ENCODE data around the gene OR12D2. TPM values are rescaled to one million over a fixed set of nuclear protein-coding genes. Genes with fewer than 3 reads are reported as not detected.

Gene OR12D2
- total and polyA plus RNA-seq, 4 donors, result not detected

GRCh38 chr6:29355603-29356002 is 39.8 kb upstream of the OR12D2 start:
- TF ChIP-seq JUND (IDR thresholded peaks at IDR 0.05) (no peak), RAD21 (IDR thresholded peaks at IDR 0.05) (peak in 1 of 2 donors; percentile 15), GABPA (IDR thresholded peaks at IDR 0.05 in 1 of 2, conservative IDR thresholded peaks at IDR 0.05 in 1 of 2) (no peak)
- no peaks in the 10 kb centered on the region for H3K36me3 ChIP-seq (ENCODE audit: control insufficient read depth in 4 of 4, insufficient read depth in 3 of 4, low read depth in 1 of 4, low read length in 3 of 4)
- H3K27me3 ChIP-seq (ENCODE audit: control insufficient read depth in 4 of 4, insufficient read depth in 4 of 4, low read length in 3 of 4), result peaks cover 0 to 2% (median 0%) of the 10 kb centered on the region in 4 donors
- no peak overlapping the region for H3K27ac ChIP-seq (ENCODE audit: low read depth in 1 of 2, low read length in 2 of 2)
- H3K4me3 ChIP-seq (ENCODE audit: low read depth in 1 of 3, low read length in 3 of 3), result no peak overlapping the region
- no peak overlapping the region for H3K9ac ChIP-seq (ENCODE audit: low read depth in 1 of 2, low read length in 2 of 2)
- H3K4me1 ChIP-seq (ENCODE audit: control insufficient read depth in 4 of 4, insufficient read depth in 4 of 4, low read length in 3 of 4), result no peaks in the 10 kb centered on the region
- 47% methylated on average over 1 of the region's 1 CpG for WGBS
- no peak for DNase-seq (ENCODE audit: low spot score)
- no peaks in the 10 kb centered on the region for H3K9me3 ChIP-seq (ENCODE audit: control insufficient read depth in 4 of 4, low read length in 3 of 4)

DNA sequence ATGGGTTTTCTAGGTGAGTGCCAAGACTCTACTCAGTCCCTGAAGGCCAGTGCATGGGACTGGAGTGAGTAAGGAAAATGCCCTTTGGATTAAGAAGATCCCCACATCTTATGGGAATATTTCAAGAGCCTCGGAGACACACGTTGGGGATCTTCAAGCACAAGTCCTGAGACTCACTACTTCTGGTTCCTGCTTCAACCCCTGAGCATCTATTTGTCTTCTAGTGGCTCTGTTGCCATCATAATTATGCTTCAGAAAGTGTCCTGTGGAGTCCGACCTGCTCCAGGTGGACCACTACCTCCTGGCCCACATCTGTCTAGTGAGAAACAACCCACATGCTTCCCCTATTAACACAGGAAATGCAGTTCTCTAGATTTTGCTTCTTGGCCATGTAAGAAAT is 26.7 kb upstream of the OR12D2 start, which contains the start of gene OR5V1:
Gene OR5V1 (minus strand): TSS at position 101 of the 400 bp plus-strand sequence. CDS start 12,670 bp downstream, outside the sequence.
- Histone ChIP-seq H3K27ac (ENCODE audit: low read depth in 1 of 2, low read length in 2 of 2) (no peak within 1 kb of the TSS), H3K36me3 (ENCODE audit: control insufficient read depth in 4 of 4, insufficient read depth in 3 of 4, low read depth in 1 of 4, low read length in 3 of 4) (no peaks in the 10 kb centered on the region), H3K27me3 (ENCODE audit: control insufficient read depth in 4 of 4, insufficient read depth in 4 of 4, low read length in 3 of 4) (peaks cover 0 to 2% (median 0%) of the 10 kb centered on the region in 4 donors), H3K9ac (ENCODE audit: low read depth in 1 of 2, low read length in 2 of 2) (no peak within 1 kb of the TSS), H3K4me3 (ENCODE audit: low read depth in 1 of 3, low read length in 3 of 3) (no peak within 1 kb of the TSS), H3K9me3 (ENCODE audit: control insufficient read depth in 4 of 4, low read length in 3 of 4) (no peaks in the 10 kb centered on the region), H3K4me1 (ENCODE audit: control insufficient read depth in 4 of 4, insufficient read depth in 4 of 4, low read length in 3 of 4) (no peaks in the 10 kb centered on the region)
- WGBS, result 79% methylated on average over 3 of the region's 3 CpGs
- no peak for DNase-seq (ENCODE audit: low spot score)
- TF ChIP-seq FOXA1 (IDR thresholded peaks at IDR 0.05) (no peak), SP1 (IDR thresholded peaks at IDR 0.05) (no peak), EGR1 (IDR thresholded peaks at IDR 0.05; ENCODE audit: low read depth in 2 of 2) (no peak), MAX (IDR thresholded peaks at IDR 0.05) (no peak), GABPA (IDR thresholded peaks at IDR 0.05 in 1 of 2, conservative IDR thresholded peaks at IDR 0.05 in 1 of 2) (no peak), HNF4A (conservative IDR thresholded peaks at IDR 0.05) (no peak), TAF1 (conservative IDR thresholded peaks at IDR 0.05) (no peak), NR2F2 (IDR thresholded peaks at IDR 0.05) (no peak), RXRA (IDR thresholded peaks at IDR 0.05) (no peak), JUND (IDR thresholded peaks at IDR 0.05) (no peak), YY1 (IDR thresholded peaks at IDR 0.05) (no peak)
- TF ChIP-seq, protein P1, sequence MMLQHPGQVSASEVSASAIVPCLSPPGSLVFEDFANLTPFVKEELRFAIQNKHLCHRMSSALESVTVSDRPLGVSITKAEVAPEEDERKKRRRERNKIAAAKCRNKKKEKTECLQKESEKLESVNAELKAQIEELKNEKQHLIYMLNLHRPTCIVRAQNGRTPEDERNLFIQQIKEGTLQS (IDR thresholded peaks at IDR 0.05), result no peak

GRCh38 chr6:29375191-29375590 is 20.2 kb upstream of the OR12D2 start, which contains the start of gene OR12D3:
Gene OR12D3 (minus strand): TSS chr6:29375291. CDS start chr6:29375287, 4 bp downstream.
- no peaks in the 10 kb centered on the region for H3K36me3 ChIP-seq (ENCODE audit: control insufficient read depth in 4 of 4, insufficient read depth in 3 of 4, low read depth in 1 of 4, low read length in 3 of 4)
- H3K4me3 ChIP-seq (ENCODE audit: low read depth in 1 of 3, low read length in 3 of 3), result no peak within 1 kb of the TSS
- H3K9ac ChIP-seq (ENCODE audit: low read depth in 1 of 2, low read length in 2 of 2), result no peak within 1 kb of the TSS
- TF ChIP-seq CTCF (IDR thresholded peaks at IDR 0.05; ENCODE audit: low read depth, low read length, missing input control) (no peak), HNF4A (conservative IDR thresholded peaks at IDR 0.05) (no peak), FOXA2 (IDR thresholded peaks at IDR 0.05) (no peak), MAX (IDR thresholded peaks at IDR 0.05) (no peak), TAF1 (conservative IDR thresholded peaks at IDR 0.05) (no peak), HNF4G (IDR thresholded peaks at IDR 0.05) (no peak), EGR1 (IDR thresholded peaks at IDR 0.05; ENCODE audit: low read depth in 2 of 2) (no peak), SP1 (IDR thresholded peaks at IDR 0.05) (no peak), YY1 (IDR thresholded peaks at IDR 0.05) (no peak), RXRA (IDR thresholded peaks at IDR 0.05) (no peak), RAD21 (IDR thresholded peaks at IDR 0.05) (no peak), JUND (IDR thresholded peaks at IDR 0.05) (no peak)
- TF ChIP-seq, protein P1 (IDR thresholded peaks at IDR 0.05), result no peak
- TF ChIP-seq, protein P2, sequence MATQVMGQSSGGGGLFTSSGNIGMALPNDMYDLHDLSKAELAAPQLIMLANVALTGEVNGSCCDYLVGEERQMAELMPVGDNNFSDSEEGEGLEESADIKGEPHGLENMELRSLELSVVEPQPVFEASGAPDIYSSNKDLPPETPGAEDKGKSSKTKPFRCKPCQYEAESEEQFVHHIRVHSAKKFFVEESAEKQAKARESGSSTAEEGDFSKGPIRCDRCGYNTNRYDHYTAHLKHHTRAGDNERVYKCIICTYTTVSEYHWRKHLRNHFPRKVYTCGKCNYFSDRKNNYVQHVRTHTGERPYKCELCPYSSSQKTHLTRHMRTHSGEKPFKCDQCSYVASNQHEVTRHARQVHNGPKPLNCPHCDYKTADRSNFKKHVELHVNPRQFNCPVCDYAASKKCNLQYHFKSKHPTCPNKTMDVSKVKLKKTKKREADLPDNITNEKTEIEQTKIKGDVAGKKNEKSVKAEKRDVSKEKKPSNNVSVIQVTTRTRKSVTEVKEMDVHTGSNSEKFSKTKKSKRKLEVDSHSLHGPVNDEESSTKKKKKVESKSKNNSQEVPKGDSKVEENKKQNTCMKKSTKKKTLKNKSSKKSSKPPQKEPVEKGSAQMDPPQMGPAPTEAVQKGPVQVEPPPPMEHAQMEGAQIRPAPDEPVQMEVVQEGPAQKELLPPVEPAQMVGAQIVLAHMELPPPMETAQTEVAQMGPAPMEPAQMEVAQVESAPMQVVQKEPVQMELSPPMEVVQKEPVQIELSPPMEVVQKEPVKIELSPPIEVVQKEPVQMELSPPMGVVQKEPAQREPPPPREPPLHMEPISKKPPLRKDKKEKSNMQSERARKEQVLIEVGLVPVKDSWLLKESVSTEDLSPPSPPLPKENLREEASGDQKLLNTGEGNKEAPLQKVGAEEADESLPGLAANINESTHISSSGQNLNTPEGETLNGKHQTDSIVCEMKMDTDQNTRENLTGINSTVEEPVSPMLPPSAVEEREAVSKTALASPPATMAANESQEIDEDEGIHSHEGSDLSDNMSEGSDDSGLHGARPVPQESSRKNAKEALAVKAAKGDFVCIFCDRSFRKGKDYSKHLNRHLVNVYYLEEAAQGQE (IDR thresholded peaks at IDR 0.05), result no peak
- TF ChIP-seq, protein P3, sequence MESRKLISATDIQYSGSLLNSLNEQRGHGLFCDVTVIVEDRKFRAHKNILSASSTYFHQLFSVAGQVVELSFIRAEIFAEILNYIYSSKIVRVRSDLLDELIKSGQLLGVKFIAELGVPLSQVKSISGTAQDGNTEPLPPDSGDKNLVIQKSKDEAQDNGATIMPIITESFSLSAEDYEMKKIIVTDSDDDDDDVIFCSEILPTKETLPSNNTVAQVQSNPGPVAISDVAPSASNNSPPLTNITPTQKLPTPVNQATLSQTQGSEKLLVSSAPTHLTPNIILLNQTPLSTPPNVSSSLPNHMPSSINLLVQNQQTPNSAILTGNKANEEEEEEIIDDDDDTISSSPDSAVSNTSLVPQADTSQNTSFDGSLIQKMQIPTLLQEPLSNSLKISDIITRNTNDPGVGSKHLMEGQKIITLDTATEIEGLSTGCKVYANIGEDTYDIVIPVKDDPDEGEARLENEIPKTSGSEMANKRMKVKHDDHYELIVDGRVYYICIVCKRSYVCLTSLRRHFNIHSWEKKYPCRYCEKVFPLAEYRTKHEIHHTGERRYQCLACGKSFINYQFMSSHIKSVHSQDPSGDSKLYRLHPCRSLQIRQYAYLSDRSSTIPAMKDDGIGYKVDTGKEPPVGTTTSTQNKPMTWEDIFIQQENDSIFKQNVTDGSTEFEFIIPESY (IDR thresholded peaks at IDR 0.05), result no peak
- 92% methylated on average over 1 of the region's 1 CpG for WGBS
- no peaks in the 10 kb centered on the region for H3K4me1 ChIP-seq (ENCODE audit: control insufficient read depth in 4 of 4, insufficient read depth in 4 of 4, low read length in 3 of 4)
- H3K27ac ChIP-seq (ENCODE audit: low read depth in 1 of 2, low read length in 2 of 2), result no peak within 1 kb of the TSS
- DNase-seq (ENCODE audit: low spot score), result no peak
- H3K27me3 ChIP-seq (ENCODE audit: control insufficient read depth in 4 of 4, insufficient read depth in 4 of 4, low read length in 3 of 4), result no peaks in the 10 kb centered on the region
- H3K9me3 ChIP-seq (ENCODE audit: control insufficient read depth in 4 of 4, low read length in 3 of 4), result no peaks in the 10 kb centered on the region
